Tibial artery (tissue), 4 donors: ENCODE measurements around the gene TOX2.

Source experiments
- DNase-seq, 2 donors: peaks; one replicate each; pipeline ENCODE4 v3.0.0-alpha.2; 2019
- H3K27ac ChIP-seq, 2 donors: fragments of 200-600 bp; sonication (generic) in 1 of 2; 1 replicate in 1 of 2; 2 replicates in 1 of 2; pipeline ENCODE4 v1.5.1; 2018 to 2019; ENCODE audit warnings: mild to moderate bottlenecking in 1 of 2
- H3K27me3 ChIP-seq, 2 donors: fragments of 200-600 bp; sonication (generic) in 1 of 2; one replicate each; pipeline versions ENCODE4 v1.5.1 to v1.6.0; 2016 to 2019
- H3K36me3 ChIP-seq, 3 donors: fragments of 200-600 bp; sonication (generic) in 2 of 3; one replicate each; pipeline ENCODE4 v1.5.1; 2016 to 2019; ENCODE audit warnings: mild to moderate bottlenecking in 2 of 3
- H3K4me1 ChIP-seq, 4 donors: fragments of 200-600 bp; sonication (generic) in 2 of 4; 1 replicate in 3 of 4; 2 replicates in 1 of 4; pipeline ENCODE4 v1.5.1; 2016 to 2019
- H3K4me3 ChIP-seq, 2 donors: fragments of 200-600 bp; sonication (generic) in 1 of 2; 1 replicate in 1 of 2; 2 replicates in 1 of 2; pipeline ENCODE4 v1.5.1; 2018 to 2019; ENCODE audit warnings: mild to moderate bottlenecking in 2 of 2
- H3K9me3 ChIP-seq, 3 donors: fragments of 200-600 bp; sonication (generic) in 1 of 3; one replicate each; pipeline ENCODE4 v1.5.1; 2016 to 2019
- CTCF ChIP-seq, 2 experiments: fragments of 200-600 bp in 1 of 2; fragments of 450-650 bp in 1 of 2; IDR thresholded peaks; one replicate each; pipeline ENCODE4 v1.5.1; 2017 to 2019; ENCODE audit warnings: antibody characterized with exemption in 2 of 2, mild to moderate bottlenecking in 1 of 2, moderate library complexity in 1 of 2
- intact Hi-C: fragments of 100-400 bp; cut with DNase I; formaldehyde crosslinking; loops from one replicate; pipeline ENCODE4 v1.15.0; 2023; ENCODE audit warnings: low total_unique reads

TOX2 gene

GRCh38 chr20:43916073-43916880 is 1.6 kb downstream of the TOX2 start:
- Histone ChIP-seq H3K27ac (no peak overlapping the region), H3K36me3 (no peaks in the 10 kb centered on the region), H3K4me1 (peaks cover 0 to 18% (median 9%) of the 10 kb centered on the region in 4 donors), H3K27me3 (peaks cover 0 to 49% of the 10 kb centered on the region in 2 donors), H3K4me3 (peak overlapping the region; percentile 34 to 44), H3K9me3 (peaks cover 4 to 21% (median 19%) of the 10 kb centered on the region in 3 donors)
- peak in 1 of 2 donors; percentile 60 for DNase-seq
- TF ChIP-seq CTCF (IDR thresholded peaks at IDR 0.05) = no peak
- intact Hi-C loops = no loop called here

- Histone ChIP-seq H3K9me3 (peaks cover 4 to 19% (median 16%) of the 10 kb centered on the region in 3 donors), H3K4me3 (no peak overlapping the region)
- no peak for TF ChIP-seq CTCF (IDR thresholded peaks at IDR 0.05)
Measured at GRCh38 chr20:43916881-43917371, 2.3 kb downstream of the TOX2 start.

GRCh38 chr20:43917380-43917779 is 2.7 kb downstream of the TOX2 start:
- peaks cover 3 to 16% (median 12%) of the 10 kb centered on the region in 3 donors for H3K9me3 ChIP-seq
- H3K4me1 ChIP-seq = peaks cover 0 to 18% (median 9%) of the 10 kb centered on the region in 4 donors
- H3K4me3 ChIP-seq = no peak overlapping the region
- peaks cover 0 to 49% of the 10 kb centered on the region in 2 donors for H3K27me3 ChIP-seq
- no peaks in the 10 kb centered on the region for H3K36me3 ChIP-seq
- DNase-seq = peak in 1 of 2 donors; percentile 31
- intact Hi-C loops = no loop called here
- H3K27ac ChIP-seq = no peak overlapping the region
- TF ChIP-seq CTCF (IDR thresholded peaks at IDR 0.05) = no peak

More at GRCh38 chr20:43916881-43917371, 2.3 kb downstream of the TOX2 start:
- Histone ChIP-seq H3K27ac (no peak overlapping the region), H3K4me1 (peaks cover 0 to 18% (median 9%) of the 10 kb centered on the region in 4 donors), H3K27me3 (peaks cover 0 to 49% of the 10 kb centered on the region in 2 donors), H3K36me3 (no peaks in the 10 kb centered on the region)
- intact Hi-C loops = no loop called here
- DNase-seq = peak in 1 of 2 donors; percentile 50

- Histone ChIP-seq H3K9me3 (no peaks in the 10 kb centered on the region), H3K4me3 (no peak overlapping the region), H3K27ac (no peak overlapping the region), H3K27me3 (peaks cover 0 to 37% of the 10 kb centered on the region in 2 donors), H3K4me1 (peaks cover 0 to 18% (median 7%) of the 10 kb centered on the region in 4 donors), H3K36me3 (no peaks in the 10 kb centered on the region)
- no peak for TF ChIP-seq CTCF (IDR thresholded peaks at IDR 0.05)
- intact Hi-C loops = no loop called here
- no peak for DNase-seq
Measured at GRCh38 chr20:43919686-43920403, 5.2 kb downstream of the TOX2 start.

GRCh38 chr20:43920797-43921196 is 6.1 kb downstream of the TOX2 start:
- intact Hi-C loops = no loop called here
- no peaks in the 10 kb centered on the region for H3K9me3 ChIP-seq
- no peak for TF ChIP-seq CTCF (IDR thresholded peaks at IDR 0.05)
- no peak for DNase-seq
- H3K4me3 ChIP-seq = no peak overlapping the region
- no peak overlapping the region for H3K27ac ChIP-seq
- H3K36me3 ChIP-seq = no peaks in the 10 kb centered on the region
- peaks cover 0 to 27% of the 10 kb centered on the region in 2 donors for H3K27me3 ChIP-seq
- H3K4me1 ChIP-seq = peaks cover 0 to 8% (median 3%) of the 10 kb centered on the region in 4 donors
